SK-N-MC (cell line): ENCODE results near the gene ARHGEF7.

ENCODE experiments used
- EZH2 ChIP-seq: fragments of 200-600 bp; sonication (generic); IDR thresholded peaks from one replicate; pipeline ENCODE4 v1.6.1; 2017; ENCODE audit warnings: antibody characterized with exemption
- POLR2AphosphoS5 ChIP-seq: IDR thresholded peaks from 2 replicates; pipeline ENCODE4 v1.6.1; 2012; ENCODE audit warnings: mild to moderate bottlenecking, low read depth, low read length, borderline replicate concordance

GRCh38 chr13:111099290-111099689 is 15.8 kb upstream of the ARHGEF7 start:
- no peak for TF ChIP-seq EZH2
- no peak for TF ChIP-seq POLR2AphosphoS5
